Testis (tissue), 2 donors: Measurements from ENCODE around the gene IL6.

Experiments
- CTCF ChIP-seq, 3 experiments: fragments of 450-650 bp in 2 of 3; fragments of 200-600 bp in 1 of 3; sonication (generic) in 1 of 3; IDR thresholded peaks; one replicate each; pipeline ENCODE4 v1.5.1; 2016 to 2019; ENCODE audit warnings: antibody characterized with exemption in 3 of 3, mild to moderate bottlenecking in 2 of 3, moderate library complexity in 1 of 3
- POLR2A ChIP-seq: fragments of 450-650 bp; IDR thresholded peaks from one replicate; pipeline ENCODE4 v1.6.1; 2017; ENCODE audit warnings: antibody characterized with exemption, mild to moderate bottlenecking, moderate library complexity

GRCh38 chr7:22677680-22678079, 49.3 kb upstream of the IL6 start:
- TF ChIP-seq CTCF (IDR thresholded peaks at IDR 0.05), result no peak
- no peak for TF ChIP-seq POLR2A
